WI38 (cell line): ENCODE measurements around the gene MEX3A.

Experiments
- H3K4me3 ChIP-seq: 2 replicates; pipeline ENCODE4 v1.5.1; 2011; ENCODE audit warnings: low read depth, mild to moderate bottlenecking, control low read depth, low read length
- CTCF ChIP-seq: IDR thresholded peaks from 2 replicates; pipeline ENCODE4 v1.5.1; 2012; ENCODE audit warnings: low read depth, mild to moderate bottlenecking, control low read depth, low read length

Gene MEX3A

GRCh38 chr1:156078728-156079127 is 3.5 kb downstream of the MEX3A start:
- no peak for TF ChIP-seq CTCF
- no peak overlapping the region for H3K4me3 ChIP-seq

GRCh38 chr1:156077430-156077760 is 4.9 kb downstream of the MEX3A start:
- H3K4me3 ChIP-seq = no peak overlapping the region

GRCh38 chr1:156076609-156077429 is 5.4 kb downstream of the MEX3A start:
- TF ChIP-seq CTCF = no peak
- H3K4me3 ChIP-seq = no peak overlapping the region

More at GRCh38 chr1:156077430-156077760, 4.9 kb downstream of the MEX3A start:
- no peak for TF ChIP-seq CTCF

- no peak for TF ChIP-seq CTCF
- H3K4me3 ChIP-seq = no peak overlapping the region
Observed at GRCh38 chr1:156075775-156076204, 6.5 kb downstream of the MEX3A start.

GRCh38 chr1:156075162-156075561 is 7.1 kb downstream of the MEX3A start:
- no peak overlapping the region for H3K4me3 ChIP-seq

GRCh38 chr1:156074661-156075060 is 7.6 kb downstream of the MEX3A start:
- no peak for TF ChIP-seq CTCF
- no peak overlapping the region for H3K4me3 ChIP-seq

More at GRCh38 chr1:156075162-156075561, 7.1 kb downstream of the MEX3A start:
- TF ChIP-seq CTCF = no peak

- no peak overlapping the region for H3K4me3 ChIP-seq
- TF ChIP-seq CTCF = no peak
Observed at GRCh38 chr1:156073740-156074139, 8.5 kb downstream of the MEX3A start.
